GM19193 (cell line): ENCODE data around the gene LURAP1L.

ENCODE experiments used
- POLR2A ChIP-seq: IDR thresholded peaks from 4 replicates; pipeline ENCODE4 v1.6.1; 2011; ENCODE audit not compliant: insufficient read depth, insufficient read length; ENCODE audit errors: extremely low read depth

LURAP1L gene

DNA sequence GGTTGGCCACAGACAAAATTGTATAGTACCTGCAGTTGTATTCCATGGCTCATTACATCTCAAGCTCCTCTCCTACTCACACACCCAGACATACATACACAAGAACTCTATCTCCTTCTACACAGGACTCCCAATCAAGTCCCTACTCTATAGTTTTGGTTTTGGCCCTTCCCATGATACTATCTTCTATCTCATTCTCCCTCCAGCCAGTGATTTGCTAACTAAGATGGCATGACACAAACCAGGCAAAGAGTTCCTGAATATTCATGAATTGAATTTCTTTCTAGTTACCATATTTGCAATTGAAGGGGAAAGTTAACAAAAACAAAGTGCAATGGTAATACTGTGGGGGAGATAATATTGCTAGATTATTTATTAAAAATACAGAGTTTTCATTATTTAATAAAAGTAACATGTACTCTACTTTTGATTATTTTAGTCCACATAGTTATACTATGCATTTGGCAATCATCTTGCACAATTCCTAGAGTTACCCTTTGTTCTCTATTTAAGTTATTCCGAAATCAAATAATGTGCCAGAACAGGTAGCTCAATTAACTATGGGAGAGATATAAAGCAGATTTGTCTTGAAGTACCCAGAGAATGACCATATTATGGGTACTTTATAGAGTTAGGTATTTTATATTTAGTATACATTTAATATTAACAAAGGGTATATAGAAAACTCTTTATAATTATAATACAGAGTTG lies 9.6 kb upstream of the LURAP1L start:
- TF ChIP-seq POLR2A: no peak

DNA sequence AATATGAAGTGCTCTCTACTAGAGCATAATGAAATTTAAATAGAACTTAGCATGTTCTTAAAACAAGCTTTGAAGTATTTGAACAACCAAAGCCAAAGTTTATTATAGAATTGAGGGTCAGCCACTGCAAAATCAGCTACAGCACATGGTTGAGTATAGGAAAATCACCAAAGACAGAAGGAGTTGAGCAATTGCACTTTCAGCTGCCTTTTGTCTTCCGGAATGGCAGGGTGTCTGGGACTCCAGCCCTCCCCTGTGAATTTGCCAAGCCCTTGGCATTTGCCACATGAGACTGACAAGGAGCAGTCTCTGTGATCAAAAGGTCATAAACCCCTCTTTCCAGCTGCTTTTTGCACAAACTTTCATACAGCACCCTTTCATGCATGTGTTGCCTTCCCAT lies 8.5 kb upstream of the LURAP1L start:
- TF ChIP-seq POLR2A: no peak

DNA sequence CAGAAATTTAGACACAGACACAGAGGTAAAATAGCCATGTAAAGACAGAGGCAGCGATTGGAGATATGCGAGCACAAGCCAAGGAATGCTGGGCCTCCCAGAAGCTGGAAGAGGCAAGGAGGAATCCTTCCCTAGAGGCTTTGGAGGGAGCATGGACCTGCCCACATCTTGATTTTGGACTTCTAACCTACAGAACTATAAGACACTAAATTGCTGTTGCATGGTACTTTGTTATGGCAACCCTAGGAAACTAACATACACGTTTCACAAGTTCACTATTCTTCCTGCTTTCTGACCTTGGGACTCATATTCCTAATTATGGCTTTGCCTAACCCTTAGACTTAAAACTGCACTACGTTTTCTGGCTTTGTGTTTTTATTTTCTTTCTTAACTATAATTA lies 4.6 kb upstream of the LURAP1L start:
- no peak for TF ChIP-seq POLR2A

DNA sequence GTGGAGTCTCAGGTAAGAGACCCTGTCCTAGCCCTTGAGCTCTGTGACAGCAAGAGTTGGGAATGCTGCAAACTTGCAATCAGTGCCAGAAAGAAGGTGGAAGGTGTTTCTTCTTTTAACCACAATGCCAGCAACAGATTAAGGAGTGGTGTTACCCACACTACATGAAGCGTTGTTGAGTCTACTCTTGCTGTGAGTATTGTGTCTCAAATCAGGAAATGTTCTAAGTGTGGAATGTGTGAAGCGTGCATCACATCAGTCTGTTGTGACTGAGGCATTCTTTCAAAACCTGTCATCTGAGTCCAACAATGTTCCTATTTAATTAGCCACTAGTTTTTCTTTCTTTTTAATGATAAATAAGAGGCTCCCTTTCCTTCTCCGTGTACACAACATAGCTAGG lies 2.9 kb upstream of the LURAP1L start:
- no peak for TF ChIP-seq POLR2A

DNA sequence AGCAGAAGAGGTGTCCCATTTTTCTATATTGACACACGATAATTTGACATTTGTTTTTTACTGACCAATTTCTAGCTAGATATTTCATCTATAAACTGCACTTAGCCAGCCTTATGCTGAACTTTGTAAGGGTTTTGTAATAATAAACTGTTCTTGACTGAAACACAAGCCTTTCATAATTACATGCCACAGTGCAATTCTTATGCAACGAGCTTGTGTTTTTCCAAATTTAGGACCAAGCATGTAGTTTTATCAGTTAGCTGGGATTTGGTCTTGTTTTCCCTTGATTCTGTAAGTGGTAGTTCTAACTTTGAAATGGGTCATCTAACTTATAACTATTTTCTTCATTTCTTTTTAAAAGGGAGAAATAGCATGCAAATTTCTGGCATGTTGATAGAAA lies 1.3 kb upstream of the LURAP1L start:
- TF ChIP-seq POLR2A: no peak

DNA sequence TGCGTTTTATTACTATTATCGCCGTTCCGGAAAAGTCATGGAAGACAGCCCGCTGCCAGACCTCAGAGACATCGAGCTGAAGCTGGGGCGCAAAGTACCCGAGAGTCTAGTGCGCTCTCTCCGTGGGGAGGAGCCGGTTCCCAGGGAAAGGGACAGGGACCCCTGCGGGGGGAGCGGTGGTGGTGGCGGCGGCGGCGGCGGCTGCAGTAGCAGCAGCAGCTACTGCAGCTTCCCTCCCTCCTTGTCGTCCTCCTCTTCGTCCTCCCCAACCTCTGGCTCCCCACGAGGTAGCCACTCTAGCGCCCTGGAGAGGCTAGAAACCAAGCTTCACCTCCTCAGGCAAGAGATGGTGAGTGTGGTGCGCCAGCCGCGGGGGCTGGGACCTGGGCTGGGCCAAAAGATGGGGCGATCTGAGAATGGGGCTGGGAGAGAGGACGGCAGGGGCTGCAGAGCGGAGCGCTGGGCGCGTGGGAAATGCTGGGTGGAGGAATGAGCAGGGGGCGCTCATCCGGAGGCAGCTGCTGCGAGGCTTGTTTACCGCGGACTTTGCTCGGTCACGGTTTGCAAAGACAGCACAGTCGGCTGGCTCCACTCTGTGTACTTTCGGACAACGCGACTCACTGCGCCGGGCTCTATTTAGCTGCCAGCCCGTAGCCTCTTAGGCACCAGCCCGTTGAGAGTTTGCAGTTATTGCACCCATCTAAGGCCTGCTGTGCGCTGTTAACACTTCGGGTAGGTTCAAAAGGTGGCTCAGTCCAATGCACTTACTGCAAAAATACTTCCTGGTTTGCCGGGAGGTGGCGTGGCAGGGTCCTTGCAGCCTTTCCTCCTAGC lies 1.1 kb downstream of the LURAP1L start:
- TF ChIP-seq POLR2A: no peak

DNA sequence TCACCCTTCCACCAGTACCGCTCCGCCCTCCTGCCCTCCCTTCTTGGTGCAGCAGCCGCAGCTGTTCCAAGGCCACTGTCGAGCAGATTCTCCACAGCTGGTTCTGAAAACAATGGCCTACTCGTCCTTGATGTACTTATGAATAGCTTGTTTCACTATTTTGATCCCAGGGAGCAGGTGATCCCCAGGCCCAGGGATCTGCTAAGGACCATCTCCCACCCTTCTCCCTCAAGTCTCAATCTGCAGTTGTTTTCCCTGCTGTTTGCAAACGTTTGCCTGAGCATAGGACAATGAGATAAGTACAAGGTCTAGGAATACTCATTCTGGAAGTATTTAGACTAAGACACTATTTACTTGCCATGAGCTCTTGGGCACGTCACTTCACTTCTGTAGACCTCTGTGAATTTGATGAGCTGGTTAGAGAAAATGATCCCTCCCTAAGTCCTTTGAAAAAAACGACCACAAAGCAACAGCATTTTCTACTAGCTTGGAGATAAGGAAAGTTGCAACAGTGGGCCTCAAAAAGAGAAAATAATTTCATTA lies 1.8 kb downstream of the LURAP1L start:
- TF ChIP-seq POLR2A: no peak

DNA sequence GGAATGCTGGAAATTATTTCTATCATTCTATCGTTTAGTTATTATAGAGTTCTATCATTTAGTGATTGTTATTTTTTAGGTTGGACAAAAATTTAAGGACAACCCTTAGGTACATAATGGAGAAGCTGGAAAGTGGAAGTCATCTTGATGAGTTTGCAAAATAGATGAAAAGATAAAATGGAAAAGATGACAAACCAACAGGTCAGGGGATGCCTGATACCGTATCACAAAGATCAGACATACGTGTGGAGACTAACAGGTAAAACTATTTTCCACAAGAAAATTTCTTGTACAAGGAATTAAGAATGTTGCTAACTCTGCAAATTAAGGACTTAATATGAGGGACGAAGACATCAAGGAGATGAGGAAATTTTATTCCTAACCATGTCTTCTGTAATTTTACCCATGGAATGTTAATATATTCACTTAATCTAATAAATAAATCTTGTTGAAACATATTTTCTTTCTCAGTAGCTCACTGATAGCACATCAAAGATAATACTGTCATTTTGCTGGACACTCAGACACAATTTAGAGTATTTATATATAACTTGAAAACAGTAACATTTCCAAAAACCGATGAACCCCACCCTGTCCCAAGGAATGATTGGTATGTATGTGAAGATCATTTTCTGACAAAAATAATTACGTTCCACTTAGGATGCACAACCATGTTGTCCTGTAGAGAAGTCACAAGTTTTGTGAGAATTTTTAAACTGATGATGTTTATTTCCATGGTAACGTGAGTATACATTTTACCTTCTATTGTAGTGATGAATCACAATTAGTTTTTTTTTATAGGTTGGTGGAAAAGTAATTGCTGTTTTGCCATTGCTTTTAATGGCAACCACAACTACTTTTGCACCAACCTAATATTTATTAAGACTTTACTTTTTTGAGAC lies 2.6 kb downstream of the LURAP1L start:
- TF ChIP-seq POLR2A: no peak

DNA sequence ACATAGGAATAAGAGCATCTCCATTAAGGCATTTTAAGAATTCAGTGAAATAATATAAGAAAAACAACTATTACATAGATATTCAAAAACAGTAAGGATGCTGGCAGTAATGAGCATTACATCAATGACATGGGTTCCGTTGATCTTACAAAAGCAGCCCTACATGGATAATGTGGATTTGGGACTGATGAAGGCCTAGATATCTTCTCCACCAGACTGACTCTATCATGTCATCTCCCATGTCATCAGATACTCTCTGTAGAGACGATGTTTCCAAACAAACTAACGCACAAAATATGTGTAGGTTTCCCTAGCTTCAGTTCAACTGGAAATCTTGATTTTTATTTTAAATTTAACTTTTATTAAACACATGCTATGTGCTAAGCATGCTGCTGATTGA lies 3.6 kb downstream of the LURAP1L start:
- TF ChIP-seq POLR2A: no peak

DNA sequence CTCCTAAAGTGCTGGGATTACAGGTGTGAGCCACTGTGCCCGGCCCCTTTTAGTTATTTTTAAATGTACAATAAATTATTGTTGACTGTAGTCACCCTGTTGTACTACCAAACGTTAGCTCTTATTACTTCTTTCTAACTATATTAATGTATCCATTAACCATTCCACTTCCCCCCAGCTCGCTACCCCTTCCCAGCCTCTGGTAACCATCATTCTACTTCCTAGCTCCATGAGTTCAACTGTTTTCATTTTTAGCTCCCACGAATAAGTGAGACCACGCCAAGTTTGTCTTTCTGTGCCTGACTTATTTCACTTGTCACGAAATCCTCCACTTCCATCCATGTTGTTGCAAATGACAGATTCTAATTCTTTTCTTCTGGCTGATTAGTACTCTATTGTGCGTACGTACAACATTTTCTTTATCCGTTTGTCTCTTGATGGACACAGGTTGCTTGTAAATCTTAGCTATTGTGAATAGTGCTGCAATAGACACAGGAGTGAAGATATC lies 6.5 kb downstream of the LURAP1L start:
- no peak for TF ChIP-seq POLR2A

DNA sequence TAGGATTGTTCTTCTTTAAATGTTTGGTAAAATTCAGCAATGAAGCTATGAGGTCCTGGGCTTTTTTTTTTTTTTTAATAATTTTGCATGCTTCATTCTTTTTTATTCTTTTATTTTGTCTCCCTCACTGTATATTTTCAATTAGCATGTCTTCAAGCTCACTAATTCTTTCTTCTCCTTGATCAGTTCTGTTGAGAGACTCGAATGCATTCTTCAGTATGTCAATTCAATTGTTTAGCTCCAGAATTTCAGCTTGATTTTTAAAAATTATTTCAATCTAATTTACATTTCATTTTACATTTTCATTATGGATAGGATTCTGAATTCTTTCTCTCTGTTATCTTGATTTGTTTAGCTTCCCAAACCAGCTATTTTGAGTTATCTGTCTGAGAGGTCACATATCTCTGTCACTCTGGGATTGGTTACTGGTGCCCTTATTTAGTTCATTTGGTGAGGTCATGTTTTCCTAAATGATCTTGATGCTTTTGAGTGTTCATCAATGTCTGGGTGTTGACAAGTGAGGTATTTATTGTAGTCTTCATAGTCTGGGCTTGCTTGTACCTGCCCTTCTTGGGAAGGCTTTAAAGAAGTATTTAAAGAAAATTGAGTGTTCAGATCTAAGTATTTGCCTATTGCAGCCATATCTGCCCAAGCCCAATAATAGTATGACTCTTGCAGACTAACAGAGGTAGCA lies 9.1 kb downstream of the LURAP1L start:
- no peak for TF ChIP-seq POLR2A

DNA sequence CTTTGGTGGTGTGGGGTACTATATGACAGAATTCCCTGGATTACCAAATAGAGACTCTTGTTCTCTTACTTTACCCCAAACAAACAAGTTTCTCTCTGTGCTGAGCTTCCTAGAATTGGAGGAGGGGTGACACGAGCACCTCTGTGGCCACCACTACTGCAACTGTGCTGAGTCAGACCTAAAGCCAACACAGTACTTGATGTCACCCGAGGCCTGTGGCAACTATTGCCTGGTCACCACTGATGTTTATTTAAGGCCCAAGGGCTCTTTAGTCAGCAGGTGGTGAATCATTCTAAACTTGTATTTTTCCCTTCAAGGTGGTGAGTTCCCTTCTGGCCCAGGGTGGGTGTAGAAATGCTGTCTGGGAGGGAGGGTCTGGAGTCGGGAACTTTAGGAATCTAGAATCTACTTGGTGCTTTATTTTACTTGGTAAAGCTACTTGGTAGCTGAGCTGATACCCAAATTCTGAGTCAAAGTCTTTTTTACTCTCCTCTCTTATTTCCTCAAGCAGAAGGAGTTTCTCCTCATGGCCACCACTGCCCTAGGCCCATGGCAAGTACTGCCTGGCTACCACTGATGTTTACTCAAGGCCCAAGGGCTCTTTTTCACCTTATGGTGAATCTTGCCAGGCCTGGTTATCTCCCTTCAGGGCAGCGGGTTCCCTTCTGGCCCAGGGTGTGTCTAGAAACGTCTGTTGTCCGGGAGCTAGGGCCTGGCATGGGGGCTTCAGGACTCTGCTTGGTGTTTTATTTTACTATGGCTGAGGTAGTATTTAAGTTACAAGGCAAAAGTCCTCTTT lies 9.8 kb downstream of the LURAP1L start:
- no peak for TF ChIP-seq POLR2A

DNA sequence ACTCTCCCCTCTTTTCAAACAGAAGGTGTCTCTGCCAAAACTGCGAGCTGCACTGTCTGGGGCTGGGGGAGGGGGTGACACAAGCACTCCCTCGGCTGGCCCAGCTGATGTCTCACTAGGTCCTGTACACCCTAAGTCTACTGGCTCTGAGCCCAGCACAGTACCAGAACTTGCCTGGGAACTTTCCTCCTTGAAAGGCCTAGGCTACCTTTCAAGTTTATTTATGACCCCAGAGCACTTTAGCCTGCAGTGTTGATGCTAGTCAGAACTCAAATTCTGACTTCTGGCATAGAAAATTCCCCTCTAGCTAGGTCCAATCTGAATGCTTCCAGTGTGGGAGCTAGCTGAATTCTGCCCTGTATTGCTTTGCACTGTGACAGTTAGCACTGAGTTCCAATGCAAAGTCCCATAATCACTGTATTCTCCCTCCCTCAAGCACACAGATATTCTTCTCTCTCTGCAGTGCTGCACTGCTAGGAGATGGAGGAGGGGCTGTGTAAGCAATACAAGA lies 10.5 kb downstream of the LURAP1L start:
- no peak for TF ChIP-seq POLR2A
